ENCODE measurements around the gene IMPA2.

- TF ChIP-seq CTCF (conservative IDR thresholded peaks at IDR 0.05; ENCODE audit: low read depth, low read length) (no peak), EZH2 (IDR thresholded peaks at IDR 0.05; ENCODE audit: borderline replicate concordance, low read depth, low read length, poor library complexity, severe bottlenecking) (no peak)
Measured at GRCh38 chr18:11978956-11979355, 2.4 kb upstream of the IMPA2 start.

Data from A673 (cell line).